GM19467 (cell line): ENCODE results near the gene LRFN3.
"Not testable (repeated sequence)": the region's sequence is repeated elsewhere in the genome, so short reads cannot be mapped to it uniquely, and the experiment has no call there.

Experiments used
- ATAC-seq: cut with Tn5 transposase; IDR thresholded peaks from one replicate; pipeline ENCODE4 v1.9.1; 2021; ENCODE audit warnings: mild to moderate bottlenecking, moderate library complexity; ENCODE audit not compliant: unreplicated experiment

The LRFN3 gene

DNA sequence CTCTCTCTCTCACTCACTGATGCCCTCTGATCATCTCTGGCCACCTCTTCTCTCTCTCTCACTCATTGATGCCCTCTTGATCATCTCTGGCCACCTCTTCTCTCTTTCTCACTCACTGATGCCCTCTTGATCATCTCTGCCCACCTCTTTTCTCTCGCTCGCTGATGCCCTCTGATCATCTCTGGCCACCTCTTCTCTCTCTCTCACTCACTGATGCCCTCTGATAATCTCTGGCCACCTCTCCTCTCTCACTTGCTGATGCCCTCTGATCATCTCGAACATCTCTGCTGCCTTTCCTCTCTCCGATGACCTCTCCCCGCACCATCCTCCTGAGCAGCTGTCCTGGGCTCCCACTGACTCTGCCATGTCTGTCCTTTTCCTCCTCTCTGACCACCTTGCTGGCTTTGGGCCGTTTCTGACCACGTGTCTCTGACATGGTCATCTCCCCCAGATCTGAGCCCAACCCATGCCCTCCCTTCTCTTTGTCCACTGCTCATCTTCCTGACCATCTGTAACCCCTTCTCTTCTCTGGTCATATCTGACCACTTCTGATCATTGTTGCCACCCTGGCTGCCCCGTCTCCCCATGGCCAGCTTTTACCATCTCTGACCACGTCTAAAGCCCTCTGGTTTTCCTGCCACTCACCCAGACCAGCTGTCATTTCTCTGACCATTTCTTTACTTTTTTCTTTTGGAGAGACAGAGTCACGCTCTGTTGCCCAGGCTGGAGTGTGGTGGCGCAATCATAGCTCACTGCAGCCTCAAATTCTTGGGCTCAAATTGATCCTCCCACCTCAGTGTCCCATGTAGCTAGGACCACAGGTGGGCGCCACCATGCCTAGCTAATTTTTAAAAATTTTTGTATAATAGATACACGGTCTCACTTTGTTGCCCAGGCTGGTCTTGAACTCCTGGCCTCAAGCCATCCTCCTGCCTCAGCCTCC lies 2.4 kb downstream of the LRFN3 start:
- no peak for ATAC-seq

- ATAC-seq, result no peak
These were observed 3.3 kb downstream of the LRFN3 start for GRCh38 chr19:35939307-35940077.

DNA sequence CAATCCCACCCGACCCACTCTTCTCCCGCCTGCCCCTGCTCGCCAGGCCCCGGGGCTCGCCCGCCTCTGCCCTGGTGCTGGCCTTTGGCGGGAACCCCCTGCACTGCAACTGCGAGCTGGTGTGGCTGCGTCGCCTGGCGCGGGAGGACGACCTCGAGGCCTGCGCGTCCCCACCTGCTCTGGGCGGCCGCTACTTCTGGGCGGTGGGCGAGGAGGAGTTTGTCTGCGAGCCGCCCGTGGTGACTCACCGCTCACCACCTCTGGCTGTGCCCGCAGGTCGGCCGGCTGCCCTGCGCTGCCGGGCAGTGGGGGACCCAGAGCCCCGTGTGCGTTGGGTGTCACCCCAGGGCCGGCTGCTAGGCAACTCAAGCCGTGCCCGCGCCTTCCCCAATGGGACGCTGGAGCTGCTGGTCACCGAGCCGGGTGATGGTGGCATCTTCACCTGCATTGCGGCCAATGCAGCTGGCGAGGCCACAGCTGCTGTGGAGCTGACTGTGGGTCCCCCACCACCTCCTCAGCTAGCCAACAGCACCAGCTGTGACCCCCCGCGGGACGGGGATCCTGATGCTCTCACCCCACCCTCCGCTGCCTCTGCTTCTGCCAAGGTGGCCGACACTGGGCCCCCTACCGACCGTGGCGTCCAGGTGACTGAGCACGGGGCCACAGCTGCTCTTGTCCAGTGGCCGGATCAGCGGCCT lies 4.1 kb downstream of the LRFN3 start:
- no peak for ATAC-seq

- no peak for ATAC-seq
These were observed 4.7 kb downstream of the LRFN3 start for GRCh38 chr19:35940839-35941238.

DNA sequence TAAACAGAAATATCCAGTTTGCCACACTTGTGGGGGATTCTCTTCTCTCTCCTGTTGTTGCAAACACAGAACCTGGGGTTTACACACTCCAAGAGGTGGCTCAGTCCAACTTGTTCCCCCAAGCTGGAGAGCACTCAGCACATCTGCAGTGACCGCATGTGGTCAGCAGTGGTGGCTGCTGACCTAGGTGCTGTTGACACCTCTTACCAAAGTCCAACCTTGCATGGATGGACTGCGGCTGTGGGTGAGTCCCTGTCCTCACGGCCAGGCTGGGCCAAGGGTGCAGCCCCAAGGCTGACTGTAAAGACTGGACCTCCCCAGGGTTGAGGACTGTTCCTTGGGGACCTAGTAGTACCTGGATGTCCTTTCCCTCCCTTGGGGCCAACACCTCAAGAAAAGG lies 6.1 kb downstream of the LRFN3 start:
- ATAC-seq, result no peak

DNA sequence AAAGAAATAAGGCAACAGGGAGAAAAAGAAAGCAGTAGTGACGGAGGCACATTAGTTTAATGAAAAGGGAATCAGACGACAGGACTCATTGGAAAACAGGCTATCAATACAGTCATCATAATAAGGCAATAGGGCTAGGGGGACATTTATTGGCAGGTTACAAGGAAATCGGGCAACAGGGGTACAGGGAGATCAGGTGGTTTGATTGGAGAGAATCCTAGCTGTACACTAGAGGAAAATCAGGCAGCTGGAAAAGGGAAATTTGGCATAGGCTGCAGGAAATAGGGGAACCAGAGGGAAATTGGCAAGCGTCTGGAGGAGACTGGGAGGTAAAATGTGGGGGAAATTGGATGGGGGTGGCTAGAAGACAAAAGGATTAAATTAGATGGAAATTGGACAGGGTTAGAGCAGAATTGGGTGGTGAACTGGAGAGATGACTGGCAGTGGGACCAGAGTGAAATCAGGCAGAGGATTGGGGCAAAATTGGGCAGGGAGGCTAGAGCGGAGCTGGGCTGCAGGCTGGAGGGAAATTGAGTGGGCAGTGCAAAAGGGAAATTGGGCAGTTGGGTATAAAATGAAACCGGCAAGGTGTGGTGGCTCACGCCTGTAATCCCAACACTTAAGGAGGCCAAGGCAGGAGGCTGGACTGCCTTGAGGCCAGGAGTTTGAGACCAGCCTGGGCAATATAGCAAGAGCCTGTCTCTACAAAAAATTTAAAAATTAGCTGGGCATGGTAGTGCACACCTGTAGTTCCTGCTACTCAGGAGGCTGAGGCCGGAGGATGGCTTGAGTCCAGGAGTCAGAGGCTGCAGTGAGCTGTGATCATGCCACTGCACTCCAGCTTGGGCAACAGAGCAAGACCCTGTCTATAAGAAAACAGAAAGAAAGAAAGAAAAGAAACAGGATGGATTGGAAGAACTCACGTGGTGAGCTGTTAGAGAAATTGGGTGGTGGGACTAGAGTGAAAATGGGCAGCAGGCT lies 7.4 kb downstream of the LRFN3 start:
- no peak for ATAC-seq

DNA sequence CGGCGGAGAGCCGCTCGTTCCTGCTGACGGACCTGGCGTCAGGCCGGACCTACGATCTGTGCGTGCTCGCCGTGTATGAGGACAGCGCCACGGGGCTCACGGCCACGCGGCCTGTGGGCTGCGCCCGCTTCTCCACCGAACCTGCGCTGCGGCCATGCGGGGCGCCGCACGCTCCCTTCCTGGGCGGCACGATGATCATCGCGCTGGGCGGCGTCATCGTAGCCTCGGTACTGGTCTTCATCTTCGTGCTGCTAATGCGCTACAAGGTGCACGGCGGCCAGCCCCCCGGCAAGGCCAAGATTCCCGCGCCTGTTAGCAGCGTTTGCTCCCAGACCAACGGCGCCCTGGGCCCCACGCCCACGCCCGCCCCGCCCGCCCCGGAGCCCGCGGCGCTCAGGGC lies 8.4 kb downstream of the LRFN3 start:
- no peak for ATAC-seq

DNA sequence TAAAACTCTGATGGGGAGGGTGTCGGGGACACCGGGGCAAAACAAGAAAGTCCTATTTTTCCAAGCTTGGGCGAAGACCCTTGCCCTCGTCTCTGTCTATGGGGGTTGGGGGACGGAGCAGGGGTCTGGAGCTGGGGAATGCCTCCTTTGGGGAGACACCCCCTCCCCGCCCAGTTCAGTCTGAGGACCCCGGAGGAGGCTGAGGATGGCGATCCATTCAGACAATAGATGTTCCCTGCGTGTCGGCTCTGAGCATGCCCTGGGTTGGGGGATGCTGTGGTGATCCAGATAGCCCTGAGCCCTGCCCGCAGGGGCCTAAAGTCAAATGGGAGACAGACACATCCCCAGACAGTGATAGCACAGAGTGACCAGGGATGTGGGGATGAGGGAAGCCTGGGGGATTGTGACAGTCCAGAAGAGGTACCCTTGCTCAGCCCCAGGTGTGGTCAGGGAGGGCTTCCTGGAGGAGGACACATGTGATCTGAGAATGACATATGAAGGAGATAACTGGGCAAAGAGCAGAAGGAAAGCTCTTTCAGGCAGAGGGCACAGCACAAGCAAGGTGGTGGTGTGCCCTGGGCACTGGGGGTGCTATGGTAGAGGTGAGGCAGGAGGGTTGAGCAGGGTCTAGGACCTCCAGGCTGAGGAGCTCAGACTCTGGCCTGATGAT lies 9.1 kb downstream of the LRFN3 start:
- ATAC-seq, result no peak

DNA sequence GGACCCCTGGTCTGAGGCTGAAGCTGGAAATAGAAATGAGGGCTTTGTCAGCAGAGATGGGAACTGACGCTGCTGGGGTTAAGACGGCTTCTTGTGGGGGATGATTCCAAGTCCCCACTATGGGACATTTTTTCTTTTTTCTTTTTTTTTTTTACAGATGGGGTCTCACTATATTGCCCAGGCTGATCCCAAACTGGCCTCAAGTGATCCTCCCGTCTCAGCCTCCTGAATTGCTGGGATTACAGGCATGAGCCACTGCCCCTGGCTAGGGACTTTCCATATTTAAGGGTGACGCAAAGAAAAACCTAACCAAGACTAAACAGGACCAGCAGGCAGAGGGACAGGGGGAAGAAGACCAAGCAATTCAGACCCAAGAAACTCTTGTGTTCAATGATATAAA lies 10.0 kb downstream of the LRFN3 start:
- no peak for ATAC-seq

- ATAC-seq, result no peak
These were observed 13.0 kb downstream of the LRFN3 start for GRCh38 chr19:35949131-35949530.

DNA sequence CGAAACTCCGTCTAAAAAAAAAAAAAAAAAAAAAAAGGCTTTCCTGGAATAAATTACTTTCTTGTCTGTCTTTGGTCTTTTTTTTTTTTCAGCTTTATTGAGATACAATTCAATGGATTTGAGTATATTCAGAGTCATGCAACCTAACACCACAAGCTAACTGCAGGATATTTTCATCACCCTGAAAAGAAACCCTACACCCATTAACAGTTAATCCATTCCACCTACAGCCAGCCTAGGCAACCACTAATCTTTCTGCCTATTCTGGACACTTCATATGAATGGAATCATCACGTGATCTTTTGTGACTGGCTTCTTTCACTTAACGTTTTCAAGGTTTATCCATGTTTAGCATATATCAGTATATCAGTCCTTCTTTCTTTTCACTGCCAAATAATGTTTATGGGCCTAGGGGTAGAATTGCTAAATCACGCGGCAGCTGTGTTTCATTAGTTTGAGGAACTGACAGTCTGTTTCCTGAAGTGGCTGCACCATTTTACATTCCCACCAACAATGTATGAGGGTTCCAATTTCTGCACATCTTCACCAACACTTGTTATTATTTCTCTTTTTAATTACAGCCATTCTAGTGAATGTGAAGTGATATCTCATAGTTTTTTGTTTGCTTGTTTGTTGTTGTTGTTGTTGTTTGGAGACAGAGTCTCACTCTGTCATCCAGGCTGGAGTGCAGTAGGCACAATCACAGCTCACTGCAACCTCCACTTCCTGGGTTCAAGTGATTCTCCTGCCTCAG lies 19.9 kb downstream of the LRFN3 start:
- ATAC-seq, result no peak

GRCh38 chr19:35957411-35957810 lies 21.2 kb downstream of the LRFN3 start:
- not testable (repeated sequence) for ATAC-seq

DNA sequence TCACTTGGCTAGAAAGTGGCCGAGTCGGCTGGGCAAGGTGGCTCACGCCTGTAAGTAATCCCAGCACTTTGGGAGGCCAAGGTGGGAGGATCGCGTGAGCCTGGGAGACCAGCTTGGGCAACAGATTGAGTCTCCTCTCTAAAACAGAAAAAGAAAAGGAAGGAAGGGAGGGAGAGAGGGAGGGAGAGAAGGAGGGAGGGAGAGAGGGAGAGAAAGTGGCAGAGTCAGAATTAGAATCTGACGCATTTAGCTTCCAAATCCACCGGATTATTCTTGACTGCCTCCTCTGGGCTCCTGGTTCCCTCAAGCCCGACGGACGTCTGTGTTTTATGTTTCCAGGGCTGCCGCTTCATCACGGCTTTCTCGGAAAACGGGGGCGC lies 22.5 kb downstream of the LRFN3 start:
- no peak for ATAC-seq

- no peak for ATAC-seq
These were observed 23.1 kb downstream of the LRFN3 start for GRCh38 chr19:35959040-35959967.

DNA sequence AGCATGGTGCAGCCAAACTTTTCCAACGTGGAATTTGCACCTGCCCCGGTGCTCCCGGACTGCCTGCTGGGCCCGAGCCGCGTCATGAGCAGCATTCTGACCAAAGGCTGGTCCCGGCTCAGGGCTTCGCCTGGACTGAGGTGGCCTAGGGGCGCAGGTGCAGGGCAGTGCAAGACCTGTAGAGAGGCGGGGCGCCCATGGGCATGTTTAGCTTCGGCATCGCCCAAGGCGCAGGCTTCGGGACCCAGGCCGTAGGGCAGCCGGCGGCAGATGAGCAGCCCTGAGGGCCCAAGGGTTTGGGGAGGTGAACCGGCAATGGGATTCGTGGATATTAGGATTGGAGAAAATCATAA lies 23.8 kb downstream of the LRFN3 start:
- ATAC-seq, result no peak

DNA sequence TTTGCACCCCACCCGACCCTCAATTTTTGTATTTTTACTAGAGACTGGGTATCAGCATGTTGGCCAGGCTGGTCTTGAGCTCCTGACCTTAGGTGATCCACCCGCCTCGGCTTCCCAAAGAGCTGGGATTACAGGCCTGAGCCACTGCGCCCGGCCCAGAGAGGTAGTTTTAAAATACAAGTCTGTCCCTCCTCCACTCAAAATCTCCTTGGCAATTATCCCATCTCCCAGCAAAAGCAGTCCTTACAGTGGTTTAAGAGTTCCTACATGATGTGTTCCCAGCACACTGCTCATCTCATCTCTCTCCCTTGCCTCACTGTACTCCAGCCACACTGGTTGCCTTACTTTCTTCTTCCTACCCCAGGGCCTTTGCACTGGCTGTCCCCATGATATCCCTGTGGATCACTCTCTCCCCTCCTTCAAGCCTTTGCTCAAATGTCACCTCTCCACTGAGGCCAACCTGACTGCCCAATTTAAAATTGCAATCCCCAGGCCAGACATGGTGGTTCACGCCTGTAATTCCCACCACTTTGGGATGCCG lies 24.3 kb downstream of the LRFN3 start:
- no peak for ATAC-seq

DNA sequence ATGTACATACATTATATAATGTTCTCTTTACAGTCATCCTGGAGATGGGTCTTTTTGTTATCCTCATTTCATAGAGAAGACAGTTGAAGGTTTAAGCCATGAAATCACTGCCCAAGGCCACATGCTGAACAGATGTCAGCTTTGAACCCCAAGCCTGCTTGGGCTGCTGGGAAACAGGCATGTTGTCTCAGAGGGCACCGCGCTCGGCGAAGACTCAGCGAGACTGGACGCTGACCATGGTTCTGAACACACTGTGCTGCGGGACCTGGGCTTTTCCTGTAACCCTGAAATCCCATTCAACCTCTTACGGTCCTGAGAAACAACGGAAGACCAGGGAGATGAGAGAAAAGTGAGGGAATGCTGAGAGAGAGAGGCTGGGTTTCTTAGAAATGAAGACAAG lies 27.3 kb downstream of the LRFN3 start:
- ATAC-seq, result no peak

DNA sequence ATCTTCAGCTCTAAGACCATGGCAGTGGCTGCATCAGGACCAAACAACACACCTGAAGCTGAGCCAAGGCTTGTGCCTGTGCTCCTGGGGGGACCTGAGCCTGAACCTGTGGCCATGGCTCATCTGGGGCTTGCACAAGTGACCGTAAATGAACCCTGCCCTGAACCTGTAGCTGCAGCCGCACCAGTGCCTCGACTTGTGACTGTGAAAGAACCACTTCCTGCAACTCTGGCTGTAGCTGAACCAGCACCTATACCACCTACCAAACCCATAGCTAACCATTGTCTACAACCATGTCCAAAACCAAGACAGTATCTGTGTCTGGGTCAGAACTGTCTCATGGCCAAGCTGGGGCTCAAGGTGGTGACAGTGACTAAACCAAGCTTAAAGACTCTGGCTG lies 30.6 kb downstream of the LRFN3 start:
- ATAC-seq, result no peak
